Peyer's patch (tissue), 4 donors: Measurements from ENCODE around the gene TMX1. TPM values are rescaled to one million over a fixed set of nuclear protein-coding genes. Genes with fewer than 3 reads are reported as not detected.

Experiments used
- DNase-seq, 3 donors: peaks; one replicate each; pipeline ENCODE4 v3.0.0-alpha.2; 2017 to 2019
- H3K27ac ChIP-seq, 4 donors: fragments of 200-600 bp; sonication (generic); one replicate each; pipeline ENCODE4 v1.5.1; 2016 to 2019
- H3K27me3 ChIP-seq, 2 donors: fragments of 200-600 bp; sonication (generic); one replicate each; pipeline ENCODE4 v1.5.1; 2019
- H3K36me3 ChIP-seq, 3 donors: fragments of 200-600 bp; sonication (generic); one replicate each; pipeline ENCODE4 v1.5.1; 2016 to 2019
- H3K4me1 ChIP-seq, 4 donors: fragments of 200-600 bp; sonication (generic); one replicate each; pipeline ENCODE4 v1.5.1; 2016 to 2019
- H3K4me3 ChIP-seq, 4 donors: fragments of 200-600 bp; sonication (generic); 1 replicate in 3 of 4; 2 replicates in 1 of 4; pipeline ENCODE4 v1.5.1; 2016 to 2019; ENCODE audit warnings: mild to moderate bottlenecking in 1 of 4
- H3K9me3 ChIP-seq, 4 donors: fragments of 200-600 bp; sonication (generic); one replicate each; pipeline ENCODE4 v1.5.1; 2016 to 2019; ENCODE audit warnings: mild to moderate bottlenecking in 1 of 4
- POLR2A ChIP-seq, 2 donors: fragments of 450-650 bp; IDR thresholded peaks; one replicate each; pipeline ENCODE4 v1.5.1; 2017; ENCODE audit warnings: antibody characterized with exemption in 2 of 2, mild to moderate bottlenecking in 2 of 2, moderate library complexity in 2 of 2
- total RNA-seq, 4 donors: library from RNA; depleted of rRNA; stranded (reverse); fragments of >200 nt; gene quantifications; one replicate each; pipeline ENCODE4 v1.1.0, GENCODE V29; 2016
- TF ChIP-seq, protein P1 (sequence below), 6 experiments: fragments of 450-650 bp in 4 of 6; fragments of 200-600 bp in 2 of 6; sonication (generic) in 1 of 6; IDR thresholded peaks; one replicate each; pipeline ENCODE4 v1.5.1; 2017 to 2019; ENCODE audit warnings: antibody characterized with exemption in 6 of 6, mild to moderate bottlenecking in 3 of 6, moderate library complexity in 1 of 6

The TMX1 gene
- total RNA-seq, 4 donors from 2014 or later = 7.4 to 21.3 (median 16.1) TPM

DNA sequence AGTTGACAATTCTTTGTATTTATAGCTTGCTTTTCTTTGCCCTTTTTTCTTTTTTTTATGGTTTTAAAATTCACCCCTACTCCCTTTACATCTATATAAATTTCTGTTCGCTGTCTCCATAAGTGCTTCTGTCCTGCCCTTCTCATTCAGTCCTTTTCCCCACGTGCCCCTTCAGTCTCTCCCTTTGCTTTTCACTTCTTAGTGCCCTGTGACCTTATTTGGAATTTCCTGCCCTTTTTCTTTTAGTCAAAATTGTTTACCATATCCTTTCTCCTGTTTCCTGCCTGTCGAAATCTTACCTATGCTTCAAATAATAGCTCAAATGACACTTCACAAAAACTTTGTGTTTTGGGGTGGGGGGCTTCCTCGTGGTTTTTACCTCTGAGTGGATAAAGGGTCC lies 6.0 kb downstream of the TMX1 start:
- Histone ChIP-seq H3K27ac (no peak overlapping the region), H3K9me3 (no peaks in the 10 kb centered on the region), H3K4me3 (no peak overlapping the region), H3K27me3 (no peaks in the 10 kb centered on the region), H3K4me1 (peaks cover 0 to 6% (median 0%) of the 10 kb centered on the region in 4 donors), H3K36me3 (peaks cover 0 to 21% (median 0%) of the 10 kb centered on the region in 3 donors)
- TF ChIP-seq, protein P1, sequence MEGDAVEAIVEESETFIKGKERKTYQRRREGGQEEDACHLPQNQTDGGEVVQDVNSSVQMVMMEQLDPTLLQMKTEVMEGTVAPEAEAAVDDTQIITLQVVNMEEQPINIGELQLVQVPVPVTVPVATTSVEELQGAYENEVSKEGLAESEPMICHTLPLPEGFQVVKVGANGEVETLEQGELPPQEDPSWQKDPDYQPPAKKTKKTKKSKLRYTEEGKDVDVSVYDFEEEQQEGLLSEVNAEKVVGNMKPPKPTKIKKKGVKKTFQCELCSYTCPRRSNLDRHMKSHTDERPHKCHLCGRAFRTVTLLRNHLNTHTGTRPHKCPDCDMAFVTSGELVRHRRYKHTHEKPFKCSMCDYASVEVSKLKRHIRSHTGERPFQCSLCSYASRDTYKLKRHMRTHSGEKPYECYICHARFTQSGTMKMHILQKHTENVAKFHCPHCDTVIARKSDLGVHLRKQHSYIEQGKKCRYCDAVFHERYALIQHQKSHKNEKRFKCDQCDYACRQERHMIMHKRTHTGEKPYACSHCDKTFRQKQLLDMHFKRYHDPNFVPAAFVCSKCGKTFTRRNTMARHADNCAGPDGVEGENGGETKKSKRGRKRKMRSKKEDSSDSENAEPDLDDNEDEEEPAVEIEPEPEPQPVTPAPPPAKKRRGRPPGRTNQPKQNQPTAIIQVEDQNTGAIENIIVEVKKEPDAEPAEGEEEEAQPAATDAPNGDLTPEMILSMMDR (IDR thresholded peaks at IDR 0.05) = no peak
- no peak for TF ChIP-seq POLR2A (IDR thresholded peaks at IDR 0.05)
- DNase-seq = no peak

DNA sequence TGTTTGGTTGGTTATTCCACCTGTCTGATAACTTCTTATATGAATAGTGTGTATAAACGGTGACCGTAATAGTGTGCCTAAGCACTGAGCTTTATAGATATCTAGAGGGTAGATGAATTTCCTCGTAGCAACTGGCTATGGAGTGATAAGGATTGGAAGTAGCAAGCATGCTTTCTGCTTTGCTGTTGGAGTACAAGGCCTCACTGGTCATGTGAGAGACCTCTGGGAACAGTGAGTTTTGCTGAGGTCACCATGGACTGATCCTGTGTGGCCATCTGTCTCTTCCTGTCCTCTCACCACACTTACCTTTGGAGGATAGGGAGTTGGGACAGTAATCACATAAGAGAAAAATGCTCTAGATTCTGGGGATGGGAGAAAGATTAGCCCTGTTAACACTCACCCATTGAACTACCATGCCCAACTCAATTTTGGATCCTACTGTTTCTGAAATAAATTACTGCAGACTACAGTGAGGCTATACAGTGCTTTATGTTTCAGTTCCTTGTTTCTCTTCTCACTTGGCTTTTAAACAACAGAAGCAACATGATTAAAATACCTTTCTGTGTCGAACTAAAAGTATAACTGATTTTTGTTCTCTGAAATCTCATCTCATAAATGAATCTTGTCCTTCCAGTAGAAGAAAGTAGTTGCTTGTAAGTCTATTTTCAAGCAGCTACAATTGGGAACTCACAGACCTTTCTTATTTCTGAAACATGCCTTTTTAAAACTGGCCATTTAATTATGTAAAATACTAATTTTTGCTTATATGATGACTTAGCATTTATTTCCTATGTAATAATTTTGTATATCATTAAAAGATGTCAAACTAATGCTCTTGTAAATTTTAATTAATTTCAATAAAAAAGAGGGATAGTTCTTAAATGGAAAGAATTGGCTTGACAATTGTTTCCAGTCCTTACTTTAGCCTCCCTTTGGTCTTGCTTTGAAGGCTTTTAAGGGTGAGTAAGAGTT lies 8.3 kb downstream of the TMX1 start:
- H3K4me1 ChIP-seq = no peaks in the 10 kb centered on the region
- TF ChIP-seq, protein P1 (IDR thresholded peaks at IDR 0.05) = no peak
- no peak for TF ChIP-seq POLR2A (IDR thresholded peaks at IDR 0.05)
- no peak for DNase-seq
- no peaks in the 10 kb centered on the region for H3K27me3 ChIP-seq
- no peaks in the 10 kb centered on the region for H3K9me3 ChIP-seq
- H3K27ac ChIP-seq = no peak overlapping the region
- H3K36me3 ChIP-seq = peaks cover 0 to 43% (median 0%) of the 10 kb centered on the region in 3 donors
- no peak overlapping the region for H3K4me3 ChIP-seq

DNA sequence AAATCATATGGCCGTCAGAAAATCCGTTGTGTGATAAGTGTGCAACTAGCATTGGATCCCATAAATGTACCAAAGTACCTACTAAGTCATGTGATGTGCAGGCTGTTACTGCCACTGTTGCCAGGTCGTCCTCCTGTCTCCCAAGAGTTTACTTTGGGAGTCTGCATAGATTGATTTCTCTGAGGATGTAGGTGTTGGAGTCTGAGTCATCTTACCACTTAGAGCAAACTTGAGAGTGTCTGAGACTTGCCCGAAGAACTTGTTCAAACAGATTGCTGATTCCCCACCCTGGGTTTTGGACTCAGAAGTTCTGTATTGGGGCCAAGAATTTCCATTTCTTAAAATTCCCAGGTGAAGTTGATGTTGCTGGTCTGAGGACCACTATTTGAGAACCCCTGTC lies 11.4 kb downstream of the TMX1 start:
- Histone ChIP-seq H3K36me3 (peaks cover 0 to 56% (median 0%) of the 10 kb centered on the region in 3 donors), H3K9me3 (no peaks in the 10 kb centered on the region), H3K27me3 (no peaks in the 10 kb centered on the region), H3K4me1 (no peaks in the 10 kb centered on the region), H3K4me3 (no peak overlapping the region), H3K27ac (no peak overlapping the region)
- TF ChIP-seq POLR2A (IDR thresholded peaks at IDR 0.05) = no peak
- TF ChIP-seq, protein P1 (IDR thresholded peaks at IDR 0.05) = no peak
- no peak for DNase-seq

DNA sequence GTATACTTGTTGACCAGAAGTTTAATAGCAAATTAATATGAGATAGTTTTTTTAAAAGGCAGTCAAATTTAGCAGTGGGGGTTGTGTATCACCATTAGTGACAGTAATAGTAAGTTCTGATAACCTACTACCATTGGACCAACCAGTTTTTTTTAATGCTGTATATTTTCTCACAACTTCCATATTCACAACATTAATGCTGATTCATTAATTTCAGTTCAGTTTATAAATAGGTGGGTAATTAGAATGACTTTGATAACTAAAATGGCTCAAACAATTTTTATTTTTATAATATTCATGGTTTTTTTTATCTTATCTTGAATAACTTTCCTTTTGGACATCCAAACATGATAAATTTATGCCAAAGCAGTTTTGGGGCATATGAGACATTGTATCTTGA lies 13.8 kb downstream of the TMX1 start:
- Histone ChIP-seq H3K27me3 (no peaks in the 10 kb centered on the region), H3K36me3 (peaks cover 0 to 60% (median 0%) of the 10 kb centered on the region in 3 donors), H3K27ac (no peak overlapping the region), H3K4me1 (no peaks in the 10 kb centered on the region), H3K9me3 (no peaks in the 10 kb centered on the region), H3K4me3 (no peak overlapping the region)
- no peak for DNase-seq
- TF ChIP-seq, protein P1 (IDR thresholded peaks at IDR 0.05) = no peak
- no peak for TF ChIP-seq POLR2A (IDR thresholded peaks at IDR 0.05)

DNA sequence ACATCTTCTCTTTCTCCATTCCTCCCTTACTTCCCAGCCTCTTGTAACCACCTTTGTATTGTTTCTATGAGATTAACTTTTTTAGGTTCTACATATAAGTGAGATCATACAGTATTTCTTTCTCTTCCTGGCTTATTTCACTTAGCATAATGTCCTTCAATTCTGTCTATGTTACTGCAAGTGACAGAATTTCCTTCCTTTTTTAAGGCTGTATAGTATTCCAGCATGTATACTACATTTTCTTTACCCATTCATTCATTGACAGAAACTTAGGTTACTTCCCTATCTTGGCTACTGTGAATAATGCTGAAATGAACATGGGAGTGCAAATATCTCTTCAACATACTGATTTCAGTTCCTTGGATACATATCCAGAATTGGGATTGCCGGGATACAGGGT lies 18.2 kb downstream of the TMX1 start:
- Histone ChIP-seq H3K4me1 (no peaks in the 10 kb centered on the region), H3K27me3 (no peaks in the 10 kb centered on the region), H3K36me3 (peaks cover 0 to 22% (median 0%) of the 10 kb centered on the region in 3 donors), H3K9me3 (no peaks in the 10 kb centered on the region), H3K4me3 (no peak overlapping the region), H3K27ac (no peak overlapping the region)
- no peak for TF ChIP-seq POLR2A (IDR thresholded peaks at IDR 0.05)
- TF ChIP-seq, protein P1 (IDR thresholded peaks at IDR 0.05) = no peak
- no peak for DNase-seq
